ENCODE data around the gene LFNG. TPM values are rescaled to one million over a fixed set of nuclear protein-coding genes. Genes with fewer than 3 reads are reported as not detected.

Gene LFNG
- total and polyA plus RNA-seq, 2 of the 13 experiments (the other 11 are each of a cell fraction or from before 2014, with no cell fraction given) = 0.44 to 1.5 TPM

DNA sequence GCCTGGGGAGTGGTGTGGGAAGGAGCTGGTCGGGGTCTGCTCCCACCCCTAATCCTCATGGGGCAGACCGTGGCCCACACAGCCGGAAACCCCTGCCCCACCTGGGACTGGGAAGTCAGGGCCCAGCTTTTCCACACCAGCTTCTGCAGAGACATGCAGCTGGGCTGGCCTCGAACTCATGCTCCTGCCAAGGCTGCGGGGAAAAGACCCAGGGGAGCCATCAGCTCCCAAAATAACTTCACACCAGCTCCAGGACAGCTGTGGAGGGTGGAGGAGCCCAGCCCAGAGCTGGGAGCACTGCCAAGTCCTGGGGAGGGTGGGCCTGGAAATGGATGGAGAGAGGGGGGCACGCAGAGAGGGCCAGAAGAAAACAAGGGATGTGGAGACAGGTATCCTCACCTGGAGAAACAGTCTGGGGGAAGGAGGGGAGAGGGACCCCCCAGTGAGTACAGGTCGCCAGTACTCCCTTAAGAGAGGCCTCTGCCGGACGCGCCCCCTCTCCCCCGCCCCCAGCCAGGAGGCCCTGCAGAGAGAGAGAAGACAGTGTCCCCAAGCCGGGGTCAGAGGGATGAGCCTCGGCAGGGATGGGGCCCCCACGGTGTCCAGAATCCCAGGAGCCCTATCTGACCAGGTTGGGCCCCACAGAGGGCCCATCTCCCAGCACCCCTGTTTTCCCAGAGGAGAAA, 31.8 kb upstream of the LFNG start:
- no peak for TF ChIP-seq SKI (IDR thresholded peaks at IDR 0.05; ENCODE audit: partially characterized antibody)
- 0 out of 2 replicates have a peak, but pooled peaks have one; percentile 18 for TF ChIP-seq ZNF263 (CRISPR knock-in tag; IDR thresholded peaks at IDR 0.05)
- H3K4me2 ChIP-seq (ENCODE audit: low read depth, low read length) = no peak overlapping the region
- ChIA-PET CTCF (ENCODE audit: low intra/inter-chr PET ratio, low total read pairs) (no interaction called here), POLR2A (no interaction called here)
- H3K27me3 ChIP-seq (ENCODE audit: control insufficient read depth in 1 of 2, insufficient read depth in 2 of 2, low read length in 2 of 2) = peaks cover 3 to 25% of the 10 kb centered on the region in 2 experiments; a peak in 3 of 5 replicates
- no peak overlapping the region for H3K9ac ChIP-seq (ENCODE audit: insufficient read depth, low read depth, low read length)
- no peaks in the 10 kb centered on the region for H3K4me1 ChIP-seq (ENCODE audit: insufficient read depth, low read length)
- in situ Hi-C loops (cut with HindIII; ENCODE audit: extremely low pct_ligation_motif_present, low pct_unique_long_range_greater_than_20kb) (no loop called here), intact Hi-C loops (cut with micrococcal nuclease; ENCODE audit: unreplicated experiment) (no loop called here)
- no peak overlapping the region for H3K4me3 ChIP-seq (replicated peaks in 1 of 3; ENCODE audit: insufficient read depth in 1 of 3, low read depth in 2 of 3, low read length in 3 of 3)
- no peaks in the 10 kb centered on the region for H4K20me1 ChIP-seq (ENCODE audit: insufficient read depth, low read length)
- BruUV-seq (replicated peaks) = no TSS peak
- H3K79me2 ChIP-seq (ENCODE audit: insufficient read depth, low read length) = no peaks in the 10 kb centered on the region
- H3K36me3 ChIP-seq (replicated peaks in 1 of 2; ENCODE audit: control insufficient read depth in 1 of 2, insufficient read depth in 2 of 2, low read length in 2 of 2) = no peaks in the 10 kb centered on the region
- FAIRE-seq (no peak), ATAC-seq (no peak), DNase-seq (ENCODE audit: low spot score) (no peak)
- H2AFZ ChIP-seq (ENCODE audit: low read length) = no peak overlapping the region
- WGBS (ENCODE audit: low lambda C conversion rate) = 23% methylated on average over 8 of the region's 14 CpGs
- no peak overlapping the region for H3K27ac ChIP-seq (ENCODE audit: extremely low read length, insufficient read depth, low read length)
- H3K9me3 ChIP-seq (ENCODE audit: low read length) = no peaks in the 10 kb centered on the region

DNA sequence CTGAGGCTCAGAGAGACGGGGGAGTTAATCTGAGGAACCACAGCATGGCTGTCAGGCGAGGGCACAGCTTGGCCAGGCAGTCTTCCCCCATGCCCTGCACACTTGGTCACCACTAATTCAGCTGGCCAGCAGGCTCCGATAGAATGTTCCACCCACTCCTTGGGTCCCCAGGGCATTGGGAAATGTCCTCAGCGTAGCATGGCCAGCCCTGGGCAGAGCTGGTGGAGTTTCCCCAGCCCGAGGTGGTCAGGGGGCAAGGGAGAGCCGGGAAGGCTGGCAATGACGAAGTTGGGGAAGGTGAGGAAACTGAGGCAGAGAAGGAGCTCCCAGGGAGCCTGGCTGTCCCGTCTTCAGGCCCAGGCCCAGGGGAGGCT, 31.3 kb upstream of the LFNG start:
- Histone ChIP-seq H3K9me3 (ENCODE audit: low read length) (no peaks in the 10 kb centered on the region), H3K4me1 (ENCODE audit: insufficient read depth, low read length) (no peaks in the 10 kb centered on the region), H3K4me2 (ENCODE audit: low read depth, low read length) (no peak overlapping the region), H3K79me2 (ENCODE audit: insufficient read depth, low read length) (no peaks in the 10 kb centered on the region), H3K9ac (ENCODE audit: insufficient read depth, low read depth, low read length) (no peak overlapping the region), H3K27me3 (ENCODE audit: control insufficient read depth in 1 of 2, insufficient read depth in 2 of 2, low read length in 2 of 2) (peaks cover 5 to 25% of the 10 kb centered on the region in 2 experiments; a peak in 3 of 5 replicates), H3K36me3 (replicated peaks in 1 of 2; ENCODE audit: control insufficient read depth in 1 of 2, insufficient read depth in 2 of 2, low read length in 2 of 2) (no peaks in the 10 kb centered on the region), H2AFZ (ENCODE audit: low read length) (no peak overlapping the region), H3K4me3 (replicated peaks in 1 of 3; ENCODE audit: insufficient read depth in 1 of 3, low read depth in 2 of 3, low read length in 3 of 3) (no peak overlapping the region), H3K27ac (ENCODE audit: extremely low read length, insufficient read depth, low read length) (no peak overlapping the region), H4K20me1 (ENCODE audit: insufficient read depth, low read length) (no peaks in the 10 kb centered on the region)
- in situ Hi-C loops (cut with HindIII; ENCODE audit: extremely low pct_ligation_motif_present, low pct_unique_long_range_greater_than_20kb) (no loop called here), intact Hi-C loops (cut with micrococcal nuclease; ENCODE audit: unreplicated experiment) (no loop called here)
- no TSS peak for BruUV-seq (replicated peaks)
- ATAC-seq (no peak; the same call in 2 of the 3 replicates), FAIRE-seq (no peak), DNase-seq (ENCODE audit: low spot score) (no peak)
- ChIA-PET CTCF (ENCODE audit: low intra/inter-chr PET ratio, low total read pairs) (no interaction called here), POLR2A (no interaction called here)
- 6% methylated on average over 3 of the region's 8 CpGs for WGBS (ENCODE audit: low lambda C conversion rate)
- TF ChIP-seq ZZZ3 (CRISPR knock-in tag; IDR thresholded peaks at IDR 0.05; ENCODE audit: borderline replicate concordance) (no peak), ARNTL (CRISPR knock-in tag; IDR thresholded peaks at IDR 0.05) (no peak), TBX3 (IDR thresholded peaks at IDR 0.05; ENCODE audit: borderline replicate concordance) (no peak), ZNF83 (CRISPR knock-in tag; IDR thresholded peaks at IDR 0.05; ENCODE audit: borderline replicate concordance) (no peak), WIZ (CRISPR knock-in tag; IDR thresholded peaks at IDR 0.05) (no peak), ZNF569 (CRISPR knock-in tag; IDR thresholded peaks at IDR 0.05; ENCODE audit: borderline replicate concordance) (no peak)
- TF ChIP-seq, protein P1, sequence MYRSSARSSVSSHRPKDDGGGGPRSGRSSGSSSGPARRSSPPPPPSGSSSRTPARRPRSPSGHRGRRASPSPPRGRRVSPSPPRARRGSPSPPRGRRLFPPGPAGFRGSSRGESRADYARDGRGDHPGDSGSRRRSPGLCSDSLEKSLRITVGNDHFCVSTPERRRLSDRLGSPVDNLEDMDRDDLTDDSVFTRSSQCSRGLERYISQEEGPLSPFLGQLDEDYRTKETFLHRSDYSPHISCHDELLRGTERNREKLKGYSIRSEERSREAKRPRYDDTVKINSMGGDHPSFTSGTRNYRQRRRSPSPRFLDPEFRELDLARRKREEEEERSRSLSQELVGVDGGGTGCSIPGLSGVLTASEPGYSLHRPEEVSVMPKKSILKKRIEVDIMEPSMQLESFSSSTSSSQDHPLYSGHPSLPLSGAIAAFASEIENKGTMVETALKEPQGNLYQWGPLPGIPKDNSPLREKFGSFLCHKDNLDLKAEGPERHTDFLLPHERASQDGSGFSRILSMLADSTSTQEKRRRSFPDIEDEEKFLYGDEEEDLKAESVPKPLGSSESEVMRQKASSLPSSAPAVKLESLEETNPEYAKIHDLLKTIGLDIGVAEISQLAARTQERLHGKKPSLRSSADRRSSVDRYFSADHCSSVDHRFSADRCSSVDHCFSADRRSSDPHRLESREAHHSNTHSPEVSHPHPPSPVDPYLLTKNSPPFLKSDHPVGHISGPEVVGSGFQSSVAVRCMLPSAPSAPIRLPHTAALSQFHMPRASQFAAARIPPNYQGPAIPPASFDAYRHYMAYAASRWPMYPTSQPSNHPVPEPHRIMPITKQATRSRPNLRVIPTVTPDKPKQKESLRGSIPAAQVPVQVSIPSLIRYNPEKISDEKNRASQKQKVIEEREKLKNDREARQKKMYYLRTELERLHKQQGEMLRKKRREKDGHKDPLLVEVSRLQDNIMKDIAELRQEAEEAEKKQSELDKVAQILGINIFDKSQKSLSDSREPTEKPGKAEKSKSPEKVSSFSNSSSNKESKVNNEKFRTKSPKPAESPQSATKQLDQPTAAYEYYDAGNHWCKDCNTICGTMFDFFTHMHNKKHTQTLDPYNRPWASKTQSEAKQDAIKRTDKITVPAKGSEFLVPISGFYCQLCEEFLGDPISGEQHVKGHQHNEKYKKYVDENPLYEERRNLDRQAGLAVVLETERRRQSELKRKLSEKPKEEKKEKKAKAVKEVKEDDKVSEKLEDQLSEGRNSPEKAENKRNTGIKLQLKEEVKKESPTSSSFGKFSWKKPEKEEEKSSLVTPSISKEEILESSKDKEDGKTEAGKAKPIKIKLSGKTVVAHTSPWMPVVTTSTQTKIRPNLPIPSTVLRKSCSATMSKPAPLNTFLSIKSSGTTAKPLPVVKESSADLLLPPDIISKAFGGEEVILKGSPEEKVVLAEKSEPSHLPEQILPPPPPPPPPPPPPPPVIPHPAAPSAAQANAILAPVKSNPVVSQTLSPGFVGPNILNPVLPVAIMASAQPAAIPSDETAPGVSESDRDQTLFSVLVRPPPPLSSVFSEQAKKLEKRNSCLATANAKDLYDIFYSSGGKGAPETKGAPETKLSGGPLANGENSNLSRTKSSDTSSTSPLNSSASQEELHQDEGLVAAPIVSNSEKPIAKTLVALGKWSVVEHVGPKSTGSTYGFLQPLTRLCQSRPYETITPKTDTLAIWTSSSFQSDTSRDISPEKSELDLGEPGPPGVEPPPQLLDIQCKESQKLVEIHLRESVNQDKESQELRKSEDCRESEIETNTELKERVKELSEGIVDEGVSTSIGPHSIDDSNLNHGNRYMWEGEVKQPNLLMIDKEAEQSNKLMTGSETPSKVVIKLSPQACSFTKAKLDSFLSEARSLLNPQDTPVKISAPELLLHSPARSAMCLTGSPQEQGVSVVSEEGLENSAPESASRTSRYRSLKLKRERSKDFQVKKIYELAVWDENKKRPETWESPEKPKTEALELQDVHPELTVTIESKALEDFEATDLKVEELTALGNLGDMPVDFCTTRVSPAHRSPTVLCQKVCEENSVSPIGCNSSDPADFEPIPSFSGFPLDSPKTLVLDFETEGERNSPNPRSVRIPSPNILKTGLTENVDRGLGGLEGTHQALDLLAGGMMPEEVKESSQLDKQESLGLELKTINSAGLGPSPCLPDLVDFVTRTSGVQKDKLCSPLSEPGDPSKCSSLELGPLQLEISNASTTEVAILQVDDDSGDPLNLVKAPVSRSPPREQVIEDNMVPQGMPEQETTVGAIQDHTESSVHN (CRISPR knock-in tag; IDR thresholded peaks at IDR 0.05) = no peak

Measured in HepG2 (cell line).